CD4-positive, alpha-beta memory T cell (primary cell): ENCODE data around the gene PACRG. TPM values are rescaled to one million over a fixed set of nuclear protein-coding genes. Genes with fewer than 3 reads are reported as not detected.

Experiments
- CTCF ChIA-PET: fragments of 350-600 bp; sonication (Branson Sonifier 250); formaldehyde crosslinking; loops from one replicate; lab custom pipeline; 2021; ENCODE audit warnings: inconsistent platforms; ENCODE audit not compliant: partially characterized antibody; lab: Charles Lee
- POLR2A ChIA-PET: fragments of 350-600 bp; sonication (Branson Sonifier 250); formaldehyde crosslinking; loops from one replicate; lab custom pipeline; 2021; ENCODE audit not compliant: partially characterized antibody; lab: Charles Lee
- DNase-seq, 5 donors: peaks; one replicate each; pipeline versions ENCODE4 v3.0.0 to v3.0.0-alpha.2; 2020 to 2022; ENCODE audit warnings: mixed read lengths in 1 of 5
- H3K27ac ChIP-seq: one replicate; pipeline ENCODE4 v1.7.0; 2013; ENCODE audit warnings: low read depth, low read length
- H3K27me3 ChIP-seq: 2 replicates; pipeline ENCODE4 v1.7.0; 2013; ENCODE audit warnings: mild to moderate bottlenecking, low read length, moderate library complexity; ENCODE audit not compliant: insufficient read depth
- H3K36me3 ChIP-seq: 2 replicates; pipeline ENCODE4 v1.7.0; 2013; ENCODE audit warnings: mild to moderate bottlenecking, low read length, moderate library complexity; ENCODE audit not compliant: insufficient read depth
- H3K4me1 ChIP-seq: 2 replicates; pipeline ENCODE4 v1.7.0; 2013; ENCODE audit warnings: mild to moderate bottlenecking, low read length, moderate library complexity; ENCODE audit not compliant: insufficient read depth
- H3K4me3 ChIP-seq, 2 donors: one replicate each; pipeline ENCODE4 v1.7.0; 2013; ENCODE audit warnings: low read length in 2 of 2, mild to moderate bottlenecking in 1 of 2
- H3K9me3 ChIP-seq, 2 donors: one replicate each; pipeline ENCODE4 v1.7.0; 2013; ENCODE audit warnings: low read length in 2 of 2, control low read depth in 1 of 2; ENCODE audit not compliant: control insufficient read depth in 1 of 2
- H3K27ac Mint-ChIP-seq, 7 donors: one replicate each; pipeline ENCODE4 v1.8.0; 2020 to 2021; ENCODE audit warnings: mixed read lengths in 7 of 7, mild to moderate bottlenecking in 6 of 7, inconsistent platforms in 3 of 7, moderate library complexity in 3 of 7
- H3K27me3 Mint-ChIP-seq, 2 donors: one replicate each; pipeline ENCODE4 v1.8.0; 2020 to 2021; ENCODE audit warnings: mixed read lengths in 2 of 2
- H3K36me3 Mint-ChIP-seq, 2 donors: one replicate each; pipeline ENCODE4 v1.8.0; 2020 to 2021; ENCODE audit warnings: mixed read lengths in 2 of 2, inconsistent platforms in 1 of 2, mild to moderate bottlenecking in 1 of 2
- H3K4me1 Mint-ChIP-seq, 4 donors: one replicate each; pipeline ENCODE4 v1.8.0; 2020 to 2021; ENCODE audit warnings: mixed read lengths in 4 of 4, mild to moderate bottlenecking in 1 of 4
- H3K4me3 Mint-ChIP-seq, 8 donors: one replicate each; pipeline ENCODE4 v1.8.0; 2020 to 2021; ENCODE audit warnings: mixed read lengths in 8 of 8, mild to moderate bottlenecking in 7 of 8, moderate library complexity in 6 of 8, inconsistent platforms in 3 of 8
- H3K9me3 Mint-ChIP-seq, 8 donors: one replicate each; pipeline ENCODE4 v1.8.0; 2020 to 2021; ENCODE audit warnings: mixed read lengths in 8 of 8, mild to moderate bottlenecking in 5 of 8, inconsistent platforms in 3 of 8, moderate library complexity in 1 of 8
- intact Hi-C: fragments of 100-400 bp; cut with micrococcal nuclease; formaldehyde crosslinking; loops from one replicate; pipeline ENCODE4 v1.15.1; 2023
- polyA plus RNA-seq, 2 donors: library from polyadenylated mRNA; unstranded; fragments of 300-500 nt; fragmentation: Illumina TruSeq; gene quantifications; one replicate each; pipeline ENCODE4 v1.2.3, GENCODE V29; 2021
- total RNA-seq, 2 experiments: library from RNA; stranded (reverse); gene quantifications; one replicate each; pipeline ENCODE4 v1.2.3, GENCODE V29; 2021

Gene PACRG
- total and polyA plus RNA-seq, 4 experiments from 2014 or later, result 0.21 to 1.5 (median 0.81) TPM; not detected in 1

GRCh38 chr6:163282672-163283071, 554.9 kb downstream of the PACRG start:
- no peak overlapping the region for H3K4me3 ChIP-seq
- no peaks in the 10 kb centered on the region for H3K36me3 ChIP-seq
- Mint-ChIP-seq H3K36me3 (no peaks in the 10 kb centered on the region), H3K4me3 (no peak overlapping the region), H3K9me3 (peaks cover 0 to 3% (median 0%) of the 10 kb centered on the region in 8 donors), H3K27me3 (peaks cover 6 to 12% of the 10 kb centered on the region in 2 donors), H3K27ac (no peak overlapping the region), H3K4me1 (no peaks in the 10 kb centered on the region)
- no peaks in the 10 kb centered on the region for H3K4me1 ChIP-seq
- ChIA-PET CTCF (no interaction called here), POLR2A (no interaction called here)
- DNase-seq, result no peak
- no peaks in the 10 kb centered on the region for H3K9me3 ChIP-seq
- intact Hi-C loops, result no loop called here
- H3K27me3 ChIP-seq, result no peaks in the 10 kb centered on the region
- no peak overlapping the region for H3K27ac ChIP-seq

DNA sequence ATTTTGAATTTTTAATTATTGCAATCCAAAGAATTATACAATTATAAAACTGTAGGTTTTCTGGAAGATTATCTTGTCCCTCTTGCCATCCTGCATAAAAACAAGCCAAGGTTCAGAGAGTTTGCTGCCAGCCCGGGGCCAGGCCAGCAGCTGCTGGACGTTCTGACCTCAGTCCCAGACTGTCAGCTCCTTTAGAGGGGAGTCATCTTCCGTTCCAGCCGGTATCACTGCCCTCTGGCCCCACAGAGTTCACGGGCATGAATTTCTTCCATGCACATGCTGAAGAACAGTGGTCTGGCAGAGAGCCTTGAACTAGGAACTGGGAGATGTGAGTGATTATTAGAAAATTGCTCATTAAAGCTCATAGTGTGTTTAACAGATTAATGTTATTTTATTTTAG, 556.4 kb downstream of the PACRG start:
- Histone ChIP-seq H3K27ac (no peak overlapping the region), H3K36me3 (no peaks in the 10 kb centered on the region), H3K9me3 (no peaks in the 10 kb centered on the region), H3K27me3 (no peaks in the 10 kb centered on the region), H3K4me3 (no peak overlapping the region), H3K4me1 (no peaks in the 10 kb centered on the region)
- Mint-ChIP-seq H3K36me3 (no peaks in the 10 kb centered on the region), H3K9me3 (peaks cover 0 to 3% (median 0%) of the 10 kb centered on the region in 8 donors), H3K27ac (no peak overlapping the region), H3K4me1 (no peaks in the 10 kb centered on the region), H3K27me3 (peaks cover 6 to 12% of the 10 kb centered on the region in 2 donors), H3K4me3 (no peak overlapping the region)
- ChIA-PET POLR2A (no interaction called here), CTCF (no interaction called here)
- no peak for DNase-seq
- intact Hi-C loops, result no loop called here

DNA sequence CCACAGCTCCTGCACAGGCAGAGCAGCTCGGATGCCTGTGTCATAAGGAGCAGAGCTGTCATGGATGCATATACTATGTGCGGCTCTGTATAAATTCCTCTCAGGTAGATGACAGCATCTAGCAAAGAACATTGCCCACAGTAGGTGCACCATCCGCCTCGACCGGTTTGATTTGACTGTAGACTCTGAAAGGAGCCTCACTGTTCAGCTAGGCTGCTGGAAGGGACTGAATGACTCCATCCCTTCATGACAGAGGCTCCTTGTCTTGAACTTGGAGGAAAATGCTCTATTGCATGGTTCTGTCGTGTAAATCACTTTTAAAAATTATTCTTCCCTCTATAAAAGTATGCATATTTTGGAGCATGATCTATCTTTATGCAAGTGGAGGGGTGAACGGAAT, 557.9 kb downstream of the PACRG start:
- CTCF ChIA-PET, result no interaction called here

GRCh38 chr6:163287626-163288025, 559.9 kb downstream of the PACRG start:
- no peak overlapping the region for H3K27ac Mint-ChIP-seq
- H3K4me1 Mint-ChIP-seq, result no peaks in the 10 kb centered on the region
- H3K9me3 Mint-ChIP-seq, result no peaks in the 10 kb centered on the region
- H3K4me1 ChIP-seq, result no peaks in the 10 kb centered on the region
- no peaks in the 10 kb centered on the region for H3K27me3 ChIP-seq
- H3K27ac ChIP-seq, result no peak overlapping the region
- no peaks in the 10 kb centered on the region for H3K36me3 ChIP-seq
- no peaks in the 10 kb centered on the region for H3K9me3 ChIP-seq
- no peaks in the 10 kb centered on the region for H3K36me3 Mint-ChIP-seq
- H3K4me3 ChIP-seq, result no peak overlapping the region
- CTCF ChIA-PET, result no interaction called here
- H3K4me3 Mint-ChIP-seq, result no peak overlapping the region
- no peak for DNase-seq
- H3K27me3 Mint-ChIP-seq, result peaks cover 5 to 8% of the 10 kb centered on the region in 2 donors
- intact Hi-C loops, result no loop called here
- POLR2A ChIA-PET, result no interaction called here

More for the DNA sequence above, 557.9 kb downstream of the PACRG start:
- DNase-seq, result no peak
- Histone ChIP-seq H3K36me3 (no peaks in the 10 kb centered on the region), H3K4me1 (no peaks in the 10 kb centered on the region), H3K4me3 (no peak overlapping the region), H3K27me3 (no peaks in the 10 kb centered on the region), H3K9me3 (no peaks in the 10 kb centered on the region), H3K27ac (no peak overlapping the region)
- intact Hi-C loops, result no loop called here
- Mint-ChIP-seq H3K9me3 (no peaks in the 10 kb centered on the region), H3K27me3 (peaks cover 0 to 5% of the 10 kb centered on the region in 2 donors), H3K36me3 (no peaks in the 10 kb centered on the region), H3K4me3 (no peak overlapping the region), H3K4me1 (no peaks in the 10 kb centered on the region), H3K27ac (no peak overlapping the region)
- POLR2A ChIA-PET, result no interaction called here

DNA sequence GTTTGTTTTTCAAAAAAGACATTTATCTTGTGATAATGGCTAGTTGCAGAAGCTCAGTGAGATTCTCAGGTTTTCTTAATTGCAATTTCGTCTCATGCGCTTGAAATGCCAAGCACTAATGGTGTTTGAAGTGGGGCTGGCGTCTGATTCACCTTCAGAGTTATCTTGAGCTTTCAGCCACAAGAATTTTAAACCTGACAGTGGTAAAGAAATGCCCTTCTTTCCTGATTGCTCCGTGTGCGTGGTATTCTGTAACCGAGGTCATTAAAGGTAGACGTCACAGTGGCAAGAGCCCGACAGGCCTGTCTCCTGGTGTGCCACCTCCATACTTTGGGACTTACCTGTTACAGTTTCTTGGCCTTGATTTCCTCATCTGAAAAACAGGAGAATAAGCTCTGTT, 560.3 kb downstream of the PACRG start:
- ChIA-PET POLR2A (no interaction called here), CTCF (no interaction called here)
- H3K36me3 ChIP-seq, result no peaks in the 10 kb centered on the region
- Mint-ChIP-seq H3K27ac (no peak overlapping the region), H3K4me3 (no peak overlapping the region), H3K27me3 (peaks cover 5 to 8% of the 10 kb centered on the region in 2 donors), H3K4me1 (no peaks in the 10 kb centered on the region), H3K36me3 (no peaks in the 10 kb centered on the region), H3K9me3 (no peaks in the 10 kb centered on the region)
- no peak for DNase-seq
- H3K27me3 ChIP-seq, result no peaks in the 10 kb centered on the region
- intact Hi-C loops, result no loop called here
- no peak overlapping the region for H3K27ac ChIP-seq
- no peaks in the 10 kb centered on the region for H3K9me3 ChIP-seq
- H3K4me1 ChIP-seq, result no peaks in the 10 kb centered on the region
- H3K4me3 ChIP-seq, result no peak overlapping the region

- Histone ChIP-seq H3K27me3 (no peaks in the 10 kb centered on the region), H3K9me3 (no peaks in the 10 kb centered on the region), H3K27ac (no peak overlapping the region), H3K4me1 (no peaks in the 10 kb centered on the region), H3K36me3 (no peaks in the 10 kb centered on the region), H3K4me3 (no peak overlapping the region)
- no peaks in the 10 kb centered on the region for H3K4me1 Mint-ChIP-seq
- intact Hi-C loops, result no loop called here
- CTCF ChIA-PET, result no interaction called here
- POLR2A ChIA-PET, result no interaction called here
- peaks cover 5 to 8% of the 10 kb centered on the region in 2 donors for H3K27me3 Mint-ChIP-seq
- no peak for DNase-seq
- no peaks in the 10 kb centered on the region for H3K36me3 Mint-ChIP-seq
- no peaks in the 10 kb centered on the region for H3K9me3 Mint-ChIP-seq
- no peak overlapping the region for H3K27ac Mint-ChIP-seq
- no peak overlapping the region for H3K4me3 Mint-ChIP-seq
These were observed 561.1 kb downstream of the PACRG start for GRCh38 chr6:163288915-163289314.

- Mint-ChIP-seq H3K4me1 (no peaks in the 10 kb centered on the region), H3K9me3 (no peaks in the 10 kb centered on the region), H3K27ac (no peak overlapping the region), H3K27me3 (peaks cover 5 to 8% of the 10 kb centered on the region in 2 donors), H3K36me3 (no peaks in the 10 kb centered on the region), H3K4me3 (no peak overlapping the region)
- ChIA-PET POLR2A (no interaction called here), CTCF (no interaction called here)
- Histone ChIP-seq H3K4me1 (no peaks in the 10 kb centered on the region), H3K9me3 (no peaks in the 10 kb centered on the region), H3K36me3 (no peaks in the 10 kb centered on the region), H3K27me3 (no peaks in the 10 kb centered on the region), H3K27ac (no peak overlapping the region), H3K4me3 (no peak overlapping the region)
- no peak for DNase-seq
- intact Hi-C loops, result no loop called here
These were observed 561.7 kb downstream of the PACRG start for GRCh38 chr6:163289447-163289846.
